ENCODE results near the gene MOV10L1. TPM values are rescaled to one million over a fixed set of nuclear protein-coding genes. Genes with fewer than 3 reads are reported as not detected.

Gene MOV10L1
- total RNA-seq, 1 donor from 2014 or later: 1.1 TPM

GRCh38 chr22:50059881-50060262, 29.9 kb upstream of the MOV10L1 start:
- DNase-seq (ENCODE audit: low spot score): no peak
- TF ChIP-seq CTCF (IDR thresholded peaks at IDR 0.05): no peak
- Mint-ChIP-seq H3K36me3 (ENCODE audit: low read depth) (no peaks in the 10 kb centered on the region), H3K9me3 (ENCODE audit: low read depth) (no peaks in the 10 kb centered on the region), H3K27me3 (ENCODE audit: low read depth) (no peaks in the 10 kb centered on the region), H3K27ac (ENCODE audit: unreplicated experiment) (peak overlapping the region; percentile 80), H3K4me1 (ENCODE audit: low read depth) (peaks cover 15% of the 10 kb centered on the region), H3K4me3 (ENCODE audit: unreplicated experiment) (peak overlapping the region; percentile 63)

DNA sequence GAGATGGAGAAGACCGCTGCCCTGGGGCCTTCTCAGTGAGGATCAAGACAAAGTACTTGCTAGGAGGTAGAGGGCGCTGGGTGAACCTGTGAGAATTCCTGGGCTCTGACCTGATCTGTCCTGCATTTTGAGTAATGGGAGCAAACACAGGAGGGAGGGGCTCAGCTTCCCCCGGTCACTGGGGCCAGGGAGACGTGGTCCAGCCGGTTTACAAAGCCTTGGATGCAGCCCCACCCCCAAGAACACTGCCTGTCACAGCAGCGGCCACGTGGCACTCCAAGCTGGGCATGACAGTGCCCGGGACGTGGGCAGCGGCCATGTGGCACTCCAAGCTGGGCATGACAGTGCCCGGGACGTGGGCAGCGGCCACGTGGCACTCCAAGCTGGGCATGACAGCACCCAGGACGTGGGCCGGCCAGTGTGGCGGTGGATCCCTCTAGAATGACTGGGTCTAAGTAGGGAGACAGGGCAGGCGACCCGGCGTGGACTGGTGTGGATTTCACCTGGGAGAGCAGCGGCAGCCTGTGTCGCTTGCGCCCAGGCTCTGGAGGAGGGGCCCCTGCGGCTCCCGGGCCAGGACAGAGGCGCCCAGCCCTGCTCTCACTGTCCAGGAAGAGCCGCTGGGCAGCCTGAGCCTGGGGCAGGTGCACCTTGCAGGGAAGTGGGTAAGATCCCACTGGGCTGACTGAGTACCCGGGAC, 29.2 kb upstream of the MOV10L1 start:
- H3K27ac Mint-ChIP-seq (ENCODE audit: unreplicated experiment): no peak overlapping the region
- no peaks in the 10 kb centered on the region for H3K9me3 Mint-ChIP-seq (ENCODE audit: low read depth)
- no peak for TF ChIP-seq CTCF (IDR thresholded peaks at IDR 0.05)
- no peak overlapping the region for H3K4me3 Mint-ChIP-seq (ENCODE audit: unreplicated experiment)
- peaks cover 13% of the 10 kb centered on the region for H3K4me1 Mint-ChIP-seq (ENCODE audit: low read depth)
- no peaks in the 10 kb centered on the region for H3K36me3 Mint-ChIP-seq (ENCODE audit: low read depth)
- DNase-seq (ENCODE audit: low spot score): no peak
- H3K27me3 Mint-ChIP-seq (ENCODE audit: low read depth): no peaks in the 10 kb centered on the region

GRCh38 chr22:50061141-50061823, 28.5 kb upstream of the MOV10L1 start:
- Mint-ChIP-seq H3K36me3 (ENCODE audit: low read depth) (no peaks in the 10 kb centered on the region), H3K27me3 (ENCODE audit: low read depth) (no peaks in the 10 kb centered on the region), H3K4me3 (ENCODE audit: unreplicated experiment) (no peak overlapping the region), H3K4me1 (ENCODE audit: low read depth) (peaks cover 13% of the 10 kb centered on the region), H3K27ac (ENCODE audit: unreplicated experiment) (no peak overlapping the region), H3K9me3 (ENCODE audit: low read depth) (no peaks in the 10 kb centered on the region)
- no peak for TF ChIP-seq CTCF (IDR thresholded peaks at IDR 0.05)
- no peak for DNase-seq (ENCODE audit: low spot score)

- no peaks in the 10 kb centered on the region for H3K9me3 Mint-ChIP-seq (ENCODE audit: low read depth)
- H3K27me3 Mint-ChIP-seq (ENCODE audit: low read depth): no peaks in the 10 kb centered on the region
- DNase-seq (ENCODE audit: low spot score): peak; percentile 78
- no peak for TF ChIP-seq CTCF (IDR thresholded peaks at IDR 0.05)
- H3K36me3 Mint-ChIP-seq (ENCODE audit: low read depth): no peaks in the 10 kb centered on the region
- H3K4me3 Mint-ChIP-seq (ENCODE audit: unreplicated experiment): no peak overlapping the region
- H3K4me1 Mint-ChIP-seq (ENCODE audit: low read depth): peaks cover 13% of the 10 kb centered on the region
- no peak overlapping the region for H3K27ac Mint-ChIP-seq (ENCODE audit: unreplicated experiment)
Observed at GRCh38 chr22:50061824-50062355, 27.9 kb upstream of the MOV10L1 start.

GRCh38 chr22:50062509-50063135, 27.2 kb upstream of the MOV10L1 start:
- H3K4me1 Mint-ChIP-seq (ENCODE audit: low read depth): peaks cover 13% of the 10 kb centered on the region
- no peaks in the 10 kb centered on the region for H3K36me3 Mint-ChIP-seq (ENCODE audit: low read depth)
- peak; percentile 91 for DNase-seq (ENCODE audit: low spot score)
- H3K9me3 Mint-ChIP-seq (ENCODE audit: low read depth): no peaks in the 10 kb centered on the region
- no peak overlapping the region for H3K27ac Mint-ChIP-seq (ENCODE audit: unreplicated experiment)
- H3K27me3 Mint-ChIP-seq (ENCODE audit: low read depth): no peaks in the 10 kb centered on the region
- no peak for TF ChIP-seq CTCF (IDR thresholded peaks at IDR 0.05)
- no peak overlapping the region for H3K4me3 Mint-ChIP-seq (ENCODE audit: unreplicated experiment)
